GM21390 (cell line): Measurements from ENCODE around the gene KHSRP.
"Not testable (repeated sequence)": the region's sequence is repeated elsewhere in the genome, so short reads cannot be mapped to it uniquely, and the experiment has no call there.

Experiments
- ATAC-seq: cut with Tn5 transposase; IDR thresholded peaks from one replicate; pipeline ENCODE4 v1.9.1; 2021; ENCODE audit not compliant: unreplicated experiment

KHSRP gene

DNA sequence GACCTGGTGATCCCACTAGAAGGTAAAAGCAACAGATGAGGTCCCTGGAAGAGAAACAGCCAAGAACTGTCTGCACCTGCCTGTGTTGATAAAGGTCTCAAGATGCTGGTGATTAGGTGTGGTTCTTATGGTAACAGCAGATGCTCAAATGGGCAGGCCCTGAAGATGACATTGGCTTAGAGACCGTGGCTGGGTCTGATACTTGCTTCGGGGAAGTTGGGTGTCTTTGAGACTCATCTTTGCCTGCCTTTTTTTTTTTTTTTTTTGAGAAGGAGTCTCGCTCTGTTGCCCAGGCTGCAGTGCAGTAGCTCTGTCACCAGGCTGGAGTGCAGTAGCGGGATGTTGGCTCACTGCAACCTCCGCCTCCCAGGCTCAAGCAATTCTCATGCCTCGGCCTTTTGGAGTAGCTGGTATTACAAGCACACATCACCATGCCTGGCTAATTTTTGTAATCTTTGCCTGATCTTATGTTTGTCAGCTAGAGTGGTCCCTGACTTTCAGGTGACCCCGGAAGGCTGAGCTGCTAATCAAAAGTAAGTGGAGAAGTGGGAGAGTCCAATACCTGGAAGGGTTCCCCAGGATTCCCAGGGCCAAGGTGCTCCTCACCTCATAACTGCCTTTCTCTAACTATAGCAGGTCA, 27.1 kb upstream of the KHSRP start:
- ATAC-seq, result no peak

DNA sequence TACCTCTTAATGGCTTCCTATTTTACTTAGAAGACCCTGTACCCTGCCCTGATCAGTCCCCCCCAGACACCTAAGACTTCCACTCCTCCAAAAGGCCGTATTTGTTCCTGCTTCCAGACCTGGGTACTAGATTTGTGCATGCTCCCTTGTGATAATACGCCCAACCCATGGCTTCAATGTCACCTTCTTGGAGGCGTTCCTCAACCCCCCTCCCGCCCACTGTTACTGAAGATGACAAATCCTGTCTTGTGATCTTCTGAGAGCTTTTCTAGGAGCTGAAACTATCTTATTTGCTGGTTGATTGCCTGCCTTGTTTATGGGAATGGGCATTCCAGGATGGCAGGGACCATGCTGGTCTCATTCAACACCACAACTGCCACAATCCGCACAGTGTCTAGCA, 25.6 kb upstream of the KHSRP start:
- ATAC-seq, result no peak

DNA sequence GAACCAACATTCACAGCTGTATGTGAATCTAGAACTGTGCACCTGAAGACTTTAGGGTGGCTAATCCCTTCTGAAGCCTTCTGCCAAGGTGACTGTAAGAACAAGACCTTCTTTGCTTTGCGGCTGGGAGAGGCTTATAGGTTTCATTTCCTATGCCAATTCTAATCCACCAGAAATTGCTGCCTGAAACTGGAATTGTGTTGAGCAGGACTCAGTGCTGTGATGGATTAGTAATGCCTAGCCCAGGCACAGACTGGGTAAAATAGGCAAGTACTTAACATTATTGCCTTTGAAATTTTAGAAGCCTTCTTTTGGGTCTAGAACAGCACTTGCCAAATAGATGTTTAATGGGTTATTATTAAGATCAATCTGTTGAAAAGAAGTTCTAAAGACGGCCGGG, 23.4 kb upstream of the KHSRP start:
- ATAC-seq, result no peak

DNA sequence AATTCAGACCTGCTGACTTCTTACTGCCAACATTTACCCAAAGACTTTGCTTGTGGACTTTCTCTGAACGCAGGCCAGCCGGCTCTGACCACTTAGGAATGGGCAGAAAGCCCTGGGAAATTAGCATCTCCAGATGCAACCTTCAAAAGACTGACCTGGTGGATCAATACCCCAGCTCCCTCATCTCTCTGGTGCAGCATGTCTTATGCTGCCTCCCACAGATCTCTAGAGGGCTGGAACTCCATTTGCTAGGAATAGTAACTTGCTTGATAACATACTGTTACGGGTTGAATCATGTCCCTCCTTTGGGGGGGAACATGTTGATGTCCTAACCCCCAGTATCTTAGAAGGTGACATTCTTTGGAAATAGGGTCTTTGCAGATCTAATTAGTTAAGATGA, 21.8 kb upstream of the KHSRP start:
- no peak for ATAC-seq

DNA sequence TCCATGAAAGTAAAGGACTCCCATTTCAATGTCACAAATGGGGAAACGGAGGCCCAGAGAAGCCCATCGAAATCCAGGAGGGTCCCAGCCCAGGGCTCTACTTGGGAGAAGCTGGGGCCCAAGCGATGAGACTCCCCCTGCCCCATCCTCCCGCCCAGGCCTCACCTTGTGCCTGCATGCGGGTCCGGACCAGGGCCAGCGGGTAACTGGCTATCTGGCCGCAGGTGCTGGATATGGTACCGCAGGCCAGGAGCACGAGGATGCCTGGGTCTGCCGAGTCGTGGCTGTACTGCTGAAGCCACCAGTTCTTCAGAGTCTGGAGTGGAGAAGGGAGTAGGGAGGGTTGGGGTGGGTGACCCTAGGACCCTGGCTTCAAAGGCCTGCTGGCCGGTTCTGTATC, 19.4 kb upstream of the KHSRP start:
- ATAC-seq, result no peak

DNA sequence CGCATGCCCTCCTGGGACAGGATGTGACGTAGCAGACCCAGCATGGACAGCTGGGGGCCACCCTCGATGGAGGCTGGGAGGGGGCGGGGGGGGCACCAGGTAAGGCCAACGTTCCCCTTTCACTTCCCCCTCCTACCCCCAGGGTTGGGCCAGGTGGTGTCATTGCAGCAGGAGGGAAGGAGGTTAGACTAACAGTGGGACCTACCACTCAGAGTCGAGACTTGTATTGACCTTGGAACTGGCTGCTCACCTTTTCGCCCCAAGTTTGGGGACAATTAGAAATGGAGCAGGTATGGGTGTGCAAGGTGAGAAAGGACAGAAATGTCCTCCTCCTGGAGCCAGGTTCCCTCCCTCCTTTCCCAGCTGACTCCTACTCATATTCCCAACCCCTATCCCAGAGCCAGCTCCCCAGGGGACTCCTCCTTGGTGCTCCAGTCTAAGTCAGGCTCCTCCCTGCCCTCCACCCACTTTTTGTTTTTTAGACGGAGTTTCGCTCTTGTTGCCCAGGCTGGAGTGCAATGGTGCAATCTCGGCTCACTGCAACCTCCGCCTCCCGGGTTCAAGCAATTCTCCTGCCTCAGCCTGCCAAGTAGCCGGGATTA, 17.6 kb upstream of the KHSRP start:
- no peak for ATAC-seq

DNA sequence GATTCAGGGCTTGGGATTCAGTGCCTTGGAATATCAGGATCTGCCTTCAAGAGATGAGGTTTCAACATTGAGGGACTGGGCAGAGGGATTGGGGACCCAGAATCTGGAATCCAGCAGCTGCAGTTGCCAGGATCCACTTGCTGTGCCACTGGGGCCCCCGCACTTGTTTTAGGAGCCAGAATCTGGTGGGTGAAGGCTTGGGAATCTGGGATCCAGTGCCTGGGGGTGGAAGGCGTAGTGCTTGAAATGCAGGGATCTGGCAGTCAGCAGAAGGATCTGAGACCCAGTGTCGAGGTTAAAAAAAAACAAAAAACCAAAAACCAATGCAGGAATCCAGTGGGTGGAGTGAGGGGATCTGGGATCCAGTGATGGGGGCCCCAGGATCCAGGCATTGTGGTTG, 16.3 kb upstream of the KHSRP start:
- ATAC-seq, result no peak

DNA sequence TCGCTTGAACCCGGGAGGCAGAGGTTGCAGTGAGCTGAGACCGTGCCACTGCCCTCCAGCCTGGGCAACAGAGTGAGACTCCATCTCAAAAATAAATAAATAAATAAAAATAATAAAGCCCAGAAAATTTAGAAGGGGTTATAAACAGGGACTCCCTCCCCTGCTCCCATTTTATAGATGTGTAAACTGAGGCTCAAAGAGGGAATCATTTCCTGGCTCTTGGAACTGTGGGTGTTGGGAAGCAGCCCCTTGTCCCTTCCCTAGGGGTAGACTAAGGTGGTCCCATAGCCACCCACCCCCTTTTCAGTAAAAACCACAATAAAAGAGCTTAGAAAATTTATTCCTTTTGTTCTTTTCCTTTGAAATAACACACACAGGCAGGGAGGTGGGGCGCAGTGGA, 15.1 kb upstream of the KHSRP start:
- no peak for ATAC-seq

DNA sequence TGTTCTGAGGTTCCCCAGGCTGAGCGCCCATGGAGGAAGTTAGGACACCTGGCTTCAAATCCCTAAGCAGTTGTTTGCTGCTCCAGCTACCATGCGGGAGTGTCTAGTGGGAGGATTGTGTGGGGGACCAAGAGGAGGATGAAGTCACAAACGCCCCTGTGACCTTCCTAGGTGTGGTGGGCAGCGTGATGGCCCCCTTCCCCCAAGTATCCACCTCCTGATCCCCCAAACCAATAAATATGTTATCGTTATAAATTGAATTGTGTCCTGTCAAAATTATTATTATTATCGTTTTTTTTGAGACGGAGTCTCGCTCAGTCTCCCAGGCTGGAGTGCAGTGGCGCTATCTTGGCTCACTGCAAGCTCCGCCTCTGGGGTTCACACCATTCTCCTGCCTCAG, 9.1 kb upstream of the KHSRP start, which contains the start of gene SLC25A41:
Gene SLC25A41, minus strand, starts transcription at position 101 of the 400 bp plus-strand sequence. Its CDS starts 70 bp downstream, at position 31.
- ATAC-seq, result no peak

DNA sequence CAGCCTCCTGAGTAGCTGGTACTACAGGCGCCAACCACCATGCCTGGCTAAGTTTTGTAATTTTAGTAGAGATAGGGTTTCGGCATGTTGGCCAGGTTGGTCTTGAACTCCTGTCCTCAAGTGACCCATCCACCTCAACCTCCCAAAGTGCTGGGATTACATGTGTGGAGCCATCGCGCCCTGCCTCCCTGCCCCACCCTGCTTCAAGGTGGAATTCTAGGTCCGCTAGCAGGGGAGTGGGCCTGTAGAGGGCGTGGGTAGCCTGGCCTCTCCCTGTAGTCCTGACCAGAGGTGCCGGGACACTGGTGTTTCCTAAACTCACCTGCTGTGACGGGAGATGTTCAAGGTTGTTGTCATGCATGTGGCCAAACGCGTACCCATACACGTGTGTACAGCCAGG, 8.6 kb upstream of the KHSRP start:
- no peak for ATAC-seq

DNA sequence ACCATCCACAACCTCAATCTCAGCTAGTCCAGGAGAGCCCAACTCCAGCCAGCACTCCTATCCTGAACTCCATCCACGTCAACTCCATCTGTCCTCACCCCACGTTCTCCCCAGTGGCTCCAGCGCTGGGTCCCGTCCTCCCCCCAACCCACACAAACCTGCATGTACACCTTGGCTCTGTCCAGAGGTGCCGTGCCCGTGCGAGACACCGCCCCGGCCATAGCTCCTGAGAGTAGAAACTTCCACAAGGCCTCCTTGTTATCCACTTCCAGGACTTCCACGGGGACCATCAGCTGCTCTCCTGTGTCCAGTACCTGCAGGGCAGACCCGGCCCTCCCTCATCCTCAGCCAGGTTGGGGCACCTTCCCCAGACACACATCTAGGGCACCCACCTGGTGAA, 7.3 kb upstream of the KHSRP start:
- ATAC-seq, result no peak

DNA sequence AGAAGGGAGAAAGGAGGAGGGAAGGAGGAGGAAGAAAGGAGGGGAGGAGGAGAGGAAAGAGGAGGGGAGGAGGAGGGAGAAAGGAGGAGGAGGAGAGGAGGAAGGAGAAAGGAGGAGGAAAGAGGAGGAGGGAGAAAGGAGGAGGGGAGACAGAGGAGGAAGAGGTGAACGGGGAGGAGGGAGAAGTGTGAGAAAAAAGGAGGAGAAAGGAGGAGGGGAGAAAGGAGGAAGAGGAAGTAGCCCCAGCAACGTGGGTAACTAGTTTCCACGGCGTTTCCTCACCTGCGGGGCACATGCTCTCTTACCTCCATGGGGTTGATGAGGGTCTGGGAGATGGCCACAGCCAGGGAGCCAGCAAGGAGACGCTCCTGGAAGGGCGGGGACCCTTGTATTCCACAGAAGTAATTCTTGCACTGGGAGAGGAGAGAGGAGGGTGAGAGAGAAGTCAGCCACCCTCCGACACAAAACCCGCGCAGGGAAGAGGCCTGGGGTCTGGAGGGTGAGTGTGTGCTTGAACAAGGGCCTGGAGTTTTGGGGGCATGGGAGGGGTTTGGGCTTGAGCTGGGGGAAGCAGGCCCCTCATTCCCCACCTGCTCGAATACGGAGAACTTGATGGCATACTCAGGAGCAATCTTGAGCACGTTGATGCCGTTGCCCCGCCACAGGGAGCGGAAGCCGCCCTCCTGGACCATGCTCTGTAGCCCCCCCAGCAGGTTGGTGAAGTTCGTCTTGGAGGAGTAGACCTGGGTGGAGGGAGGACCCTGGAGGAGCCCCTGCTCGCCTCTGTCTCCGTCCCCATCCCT, 5.0 kb upstream of the KHSRP start:
- no peak for ATAC-seq

DNA sequence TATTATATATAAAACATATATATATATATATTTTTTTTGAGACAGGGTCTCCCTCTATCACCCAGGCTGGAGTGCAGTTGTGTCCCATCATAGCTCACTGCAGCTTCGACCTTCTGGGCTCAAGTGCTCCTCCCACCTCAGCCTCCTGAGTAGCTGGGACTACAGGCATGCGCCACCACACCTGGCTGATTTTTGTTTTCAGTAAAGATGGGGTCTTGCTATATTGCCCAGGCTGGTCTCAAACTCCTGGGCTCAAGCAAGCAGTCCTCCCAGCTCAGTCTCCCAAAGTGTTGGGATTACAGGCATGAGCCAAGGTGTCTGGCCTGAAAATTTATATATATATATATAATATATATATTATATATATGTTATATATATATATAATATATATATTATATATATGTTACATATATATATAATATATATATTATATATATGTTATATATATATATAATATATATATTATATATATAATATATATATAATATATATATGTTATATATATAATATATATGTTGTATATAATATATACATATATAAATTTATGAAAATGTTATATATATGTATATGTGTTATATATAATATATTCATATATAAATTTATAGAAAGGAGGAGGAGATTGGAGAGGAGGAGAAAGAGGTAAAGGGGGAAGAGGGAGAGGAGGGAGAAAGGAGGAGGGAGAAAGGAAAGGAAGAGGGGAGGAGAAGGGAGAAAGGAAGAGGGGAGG, 4.2 kb upstream of the KHSRP start:
- not testable (repeated sequence) for ATAC-seq

DNA sequence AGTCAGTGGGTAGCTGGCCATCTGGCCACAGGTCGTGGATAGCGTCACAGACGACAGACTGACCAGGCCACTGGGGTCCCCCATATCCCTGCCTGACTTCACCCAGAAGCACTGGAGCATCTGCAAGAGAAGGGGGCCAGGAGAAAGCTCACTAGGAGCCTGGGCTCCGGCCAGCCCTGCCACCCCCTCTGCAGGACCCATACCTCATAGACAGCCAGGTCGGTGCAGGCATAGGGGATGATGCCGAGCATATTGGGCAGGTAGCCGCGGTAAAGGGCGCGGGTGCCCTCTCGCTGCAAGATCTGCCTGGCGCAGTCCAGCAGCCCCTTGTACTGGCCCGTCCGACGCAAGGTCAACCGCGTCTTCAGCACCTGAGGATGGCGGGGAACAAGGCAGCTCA, 2.5 kb upstream of the KHSRP start:
- no peak for ATAC-seq

DNA sequence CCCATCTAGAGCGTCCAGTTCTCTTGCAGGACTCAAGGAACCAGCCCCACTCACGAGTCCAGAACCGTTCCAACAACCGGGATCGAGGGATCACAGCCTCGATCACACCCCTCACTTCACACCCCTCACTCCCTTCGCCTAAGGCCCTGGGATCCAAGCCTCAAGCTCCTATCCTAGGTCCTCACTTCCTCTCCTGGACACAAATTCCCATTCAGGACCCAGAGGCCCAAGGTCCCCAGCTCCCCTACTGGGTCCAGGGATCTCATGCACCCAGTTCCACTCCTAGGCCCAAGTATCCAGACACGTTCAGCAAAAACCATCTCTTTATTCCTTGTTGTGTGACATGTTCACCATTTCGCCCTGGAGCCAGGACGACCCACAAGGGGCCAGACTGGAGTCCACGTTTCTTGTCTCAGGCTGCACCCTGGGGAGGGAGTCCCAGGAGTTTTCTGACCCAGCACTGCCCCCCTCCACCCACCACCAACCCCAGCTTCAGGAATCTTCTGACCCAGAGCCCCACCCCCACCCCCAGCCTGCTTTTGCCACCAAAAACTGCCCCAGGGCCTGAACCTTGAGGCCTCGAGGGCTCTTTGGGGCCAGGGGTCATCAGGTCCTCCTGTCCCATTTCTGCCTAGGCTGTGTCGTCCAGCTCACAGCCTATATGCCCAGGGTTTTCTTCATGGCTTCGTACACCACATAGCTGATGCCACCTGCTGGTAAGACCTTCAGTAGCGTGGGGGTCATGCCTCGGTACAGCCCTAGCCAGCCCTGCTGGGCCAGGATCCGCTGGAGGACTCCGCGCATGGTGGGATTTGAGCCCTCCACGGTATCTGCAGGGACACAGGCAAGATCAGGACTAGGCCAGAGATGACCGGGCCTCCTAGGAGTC, 1.4 kb upstream of the KHSRP start:
- no peak for ATAC-seq

DNA sequence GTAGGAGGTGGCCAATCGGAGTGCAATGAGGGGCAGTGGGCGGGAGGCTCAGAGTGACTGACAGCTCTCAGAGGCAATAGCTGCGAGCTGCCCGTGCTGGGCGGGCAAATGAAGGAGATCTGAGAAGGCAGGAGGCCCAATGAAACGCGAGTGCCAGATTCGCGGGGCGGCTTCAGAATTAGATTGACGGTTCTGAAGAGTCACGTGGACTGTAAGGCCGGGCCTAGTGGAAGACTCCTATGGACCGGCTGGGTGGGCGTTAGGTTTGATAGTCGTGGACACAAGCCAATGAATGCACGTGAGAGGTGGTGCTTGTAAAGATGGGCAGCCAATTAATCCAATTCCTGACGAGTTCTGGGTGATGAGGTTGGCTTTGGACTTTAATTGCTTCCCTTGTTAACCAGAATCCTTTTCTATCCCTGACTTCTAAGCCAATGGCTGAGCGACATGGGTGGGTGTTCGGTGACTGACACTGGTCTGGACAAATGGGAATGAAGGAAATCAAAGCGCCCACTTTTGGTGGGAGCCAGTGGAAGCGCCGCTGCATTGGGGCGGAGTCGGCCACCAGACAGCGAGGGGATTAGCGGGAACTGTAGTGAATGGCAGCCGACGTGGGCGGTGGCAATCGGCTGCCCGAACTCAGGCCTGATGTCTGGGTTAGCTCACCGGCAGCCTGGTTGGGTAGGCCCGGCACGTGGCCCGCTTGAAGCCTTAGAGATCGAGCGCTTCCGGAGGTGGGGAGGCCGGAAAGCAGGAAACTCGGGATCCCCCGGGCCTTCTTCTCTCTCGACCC, 524 bp upstream of the KHSRP start:
- ATAC-seq, result peak; percentile 82

DNA sequence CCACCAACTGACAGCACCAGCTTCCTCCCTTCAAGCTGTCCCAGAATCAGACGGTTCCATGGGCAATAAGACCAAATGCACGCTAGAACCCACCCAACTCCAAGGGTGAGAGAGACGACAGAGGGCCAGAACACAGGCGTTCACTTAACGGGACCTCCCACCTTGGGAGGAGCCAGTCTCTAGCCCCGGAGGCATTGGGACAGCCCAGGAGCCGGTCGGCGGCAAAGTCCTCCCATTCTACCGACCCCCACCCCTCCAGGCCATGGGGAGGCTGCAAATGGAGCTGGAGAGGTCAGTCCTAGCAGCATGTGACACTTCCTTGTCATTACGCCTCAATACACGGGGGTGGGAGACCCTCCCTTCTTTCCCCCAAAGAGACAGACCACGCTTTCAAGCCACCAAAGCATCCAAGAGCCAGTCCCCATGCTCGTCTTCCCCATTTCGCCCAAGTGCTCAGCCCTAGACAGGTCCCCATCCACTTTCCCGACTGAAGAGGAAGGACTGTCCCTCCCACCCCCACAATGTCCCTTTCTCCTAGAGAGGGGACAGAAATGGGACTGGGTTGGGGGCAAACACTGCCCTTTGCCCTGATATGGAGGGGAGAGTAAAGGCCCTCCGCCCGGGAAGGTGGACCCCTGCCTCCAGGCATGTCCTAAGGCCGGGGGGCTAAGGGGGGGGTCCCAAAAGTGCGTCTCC, 964 bp downstream of the KHSRP start:
- ATAC-seq, result no peak

DNA sequence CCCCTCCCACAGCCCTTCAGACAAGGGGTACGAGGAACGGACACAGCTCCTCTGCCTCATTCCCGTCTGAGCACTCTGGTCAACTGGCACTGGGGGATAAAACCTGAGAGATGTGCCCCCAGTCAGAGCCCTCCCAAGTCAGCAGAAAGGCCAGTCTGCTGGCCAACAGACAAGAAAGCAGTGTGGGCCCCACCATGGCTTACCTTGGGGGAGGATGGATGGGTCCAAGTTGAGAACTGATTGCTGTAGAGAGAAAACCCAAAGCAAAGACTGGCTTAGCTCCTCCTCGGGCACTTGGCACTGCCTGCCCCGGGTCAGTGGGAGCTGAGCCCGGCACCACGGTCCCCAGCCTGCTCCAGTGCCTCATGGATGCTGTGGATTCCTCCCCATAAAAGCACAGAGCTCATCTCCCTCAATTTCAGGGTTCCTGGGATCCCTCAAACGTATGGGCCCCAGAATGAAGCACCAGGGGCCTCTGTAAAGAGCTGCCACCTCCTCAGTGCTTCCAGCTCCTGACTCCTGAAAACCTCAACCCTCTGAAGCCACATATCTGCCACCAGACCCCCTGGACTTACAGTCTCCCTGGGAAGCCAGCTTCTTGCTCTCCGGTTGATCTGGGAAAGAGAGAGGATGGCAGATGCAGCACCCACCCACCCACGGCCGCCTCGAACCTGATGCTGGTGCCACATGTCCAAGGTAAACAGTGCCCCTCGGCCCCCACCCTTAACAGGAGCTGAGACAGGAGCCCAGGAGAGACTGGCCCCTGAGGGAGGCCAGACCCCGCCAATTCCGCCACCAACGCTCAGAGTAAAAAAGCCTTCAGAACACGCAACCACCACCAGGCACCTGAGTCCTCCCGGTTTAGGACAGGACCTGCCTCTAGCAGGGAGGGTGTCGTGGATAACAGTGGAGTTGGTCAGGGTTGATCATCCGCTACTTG, 3.3 kb downstream of the KHSRP start:
- ATAC-seq, result no peak
